ENCODE results near the gene SDK1.

DNA sequence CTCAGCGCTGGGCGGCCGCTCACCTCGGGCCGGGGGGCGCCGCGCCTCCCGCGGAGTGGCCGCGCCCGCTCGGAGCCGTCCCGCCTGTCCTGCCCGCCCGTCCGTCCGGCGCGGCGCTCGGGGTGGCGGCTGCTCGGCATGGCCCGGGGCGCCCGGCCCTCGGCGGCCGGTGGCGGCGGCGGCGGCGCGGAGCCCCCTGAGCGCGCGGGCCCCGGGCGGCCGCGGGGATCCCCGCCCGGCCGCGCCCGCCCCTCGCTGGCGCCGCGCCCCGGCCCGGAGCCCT is 338 bp downstream of the SDK1 start:
- TF ChIP-seq SP1 (IDR thresholded peaks at IDR 0.05) (no peak), HDGF (IDR thresholded peaks at IDR 0.05; ENCODE audit: borderline replicate concordance) (no peak), FOXM1 (IDR thresholded peaks at IDR 0.05; ENCODE audit: borderline replicate concordance) (no peak), TARDBP (IDR thresholded peaks at IDR 0.05) (no peak), BHLHE40 (IDR thresholded peaks at IDR 0.05; ENCODE audit: borderline replicate concordance) (no peak), ARNT (IDR thresholded peaks at IDR 0.05) (no peak), NFRKB (IDR thresholded peaks at IDR 0.05) (no peak), FOXA1 (IDR thresholded peaks at IDR 0.05) (no peak), ELF4 (IDR thresholded peaks at IDR 0.05) (no peak), ZNF384 (IDR thresholded peaks at IDR 0.05) (no peak), L3MBTL2 (conservative IDR thresholded peaks at IDR 0.05) (no peak), FOXK2 (IDR thresholded peaks at IDR 0.05) (no peak), LEF1 (IDR thresholded peaks at IDR 0.05; ENCODE audit: borderline replicate concordance) (no peak)
- TF ChIP-seq, protein P1, sequence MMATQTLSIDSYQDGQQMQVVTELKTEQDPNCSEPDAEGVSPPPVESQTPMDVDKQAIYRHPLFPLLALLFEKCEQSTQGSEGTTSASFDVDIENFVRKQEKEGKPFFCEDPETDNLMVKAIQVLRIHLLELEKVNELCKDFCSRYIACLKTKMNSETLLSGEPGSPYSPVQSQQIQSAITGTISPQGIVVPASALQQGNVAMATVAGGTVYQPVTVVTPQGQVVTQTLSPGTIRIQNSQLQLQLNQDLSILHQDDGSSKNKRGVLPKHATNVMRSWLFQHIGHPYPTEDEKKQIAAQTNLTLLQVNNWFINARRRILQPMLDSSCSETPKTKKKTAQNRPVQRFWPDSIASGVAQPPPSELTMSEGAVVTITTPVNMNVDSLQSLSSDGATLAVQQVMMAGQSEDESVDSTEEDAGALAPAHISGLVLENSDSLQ (IDR thresholded peaks at IDR 0.05), result no peak
